ENCODE results near the gene COX6A2.

The COX6A2 gene

DNA sequence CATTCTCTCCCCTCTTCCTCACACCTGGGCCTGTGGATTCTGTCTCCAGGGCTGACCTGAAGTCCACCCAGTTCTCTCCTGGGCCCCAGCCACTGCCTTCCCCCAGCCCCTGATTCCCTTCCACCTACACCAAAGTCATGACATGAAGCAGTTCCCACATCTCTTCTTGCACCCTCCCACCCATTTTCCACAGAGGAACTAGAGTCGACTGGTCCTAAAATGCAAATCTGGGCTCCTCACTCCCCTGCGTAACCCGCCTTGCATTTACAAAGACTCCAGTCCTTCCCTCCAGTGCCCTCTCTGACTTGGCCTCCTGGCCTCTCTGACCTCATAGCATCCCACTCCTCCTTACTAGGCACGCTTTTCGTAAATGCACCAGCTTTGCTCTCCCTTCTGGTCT, 14.8 kb downstream of the COX6A2 start:
- DNase-seq, result no peak
- H3K4me3 ChIP-seq (ENCODE audit: low read depth, low read length), result no peak overlapping the region
- H3K36me3 ChIP-seq, result no peaks in the 10 kb centered on the region
- TF ChIP-seq, protein P1, sequence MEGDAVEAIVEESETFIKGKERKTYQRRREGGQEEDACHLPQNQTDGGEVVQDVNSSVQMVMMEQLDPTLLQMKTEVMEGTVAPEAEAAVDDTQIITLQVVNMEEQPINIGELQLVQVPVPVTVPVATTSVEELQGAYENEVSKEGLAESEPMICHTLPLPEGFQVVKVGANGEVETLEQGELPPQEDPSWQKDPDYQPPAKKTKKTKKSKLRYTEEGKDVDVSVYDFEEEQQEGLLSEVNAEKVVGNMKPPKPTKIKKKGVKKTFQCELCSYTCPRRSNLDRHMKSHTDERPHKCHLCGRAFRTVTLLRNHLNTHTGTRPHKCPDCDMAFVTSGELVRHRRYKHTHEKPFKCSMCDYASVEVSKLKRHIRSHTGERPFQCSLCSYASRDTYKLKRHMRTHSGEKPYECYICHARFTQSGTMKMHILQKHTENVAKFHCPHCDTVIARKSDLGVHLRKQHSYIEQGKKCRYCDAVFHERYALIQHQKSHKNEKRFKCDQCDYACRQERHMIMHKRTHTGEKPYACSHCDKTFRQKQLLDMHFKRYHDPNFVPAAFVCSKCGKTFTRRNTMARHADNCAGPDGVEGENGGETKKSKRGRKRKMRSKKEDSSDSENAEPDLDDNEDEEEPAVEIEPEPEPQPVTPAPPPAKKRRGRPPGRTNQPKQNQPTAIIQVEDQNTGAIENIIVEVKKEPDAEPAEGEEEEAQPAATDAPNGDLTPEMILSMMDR (IDR thresholded peaks at IDR 0.05; ENCODE audit: low read depth, low read length), result no peak
- H3K4me1 ChIP-seq, result no peaks in the 10 kb centered on the region
- H3K9me3 ChIP-seq, result no peaks in the 10 kb centered on the region
- H3K27me3 ChIP-seq, result no peaks in the 10 kb centered on the region

DNA sequence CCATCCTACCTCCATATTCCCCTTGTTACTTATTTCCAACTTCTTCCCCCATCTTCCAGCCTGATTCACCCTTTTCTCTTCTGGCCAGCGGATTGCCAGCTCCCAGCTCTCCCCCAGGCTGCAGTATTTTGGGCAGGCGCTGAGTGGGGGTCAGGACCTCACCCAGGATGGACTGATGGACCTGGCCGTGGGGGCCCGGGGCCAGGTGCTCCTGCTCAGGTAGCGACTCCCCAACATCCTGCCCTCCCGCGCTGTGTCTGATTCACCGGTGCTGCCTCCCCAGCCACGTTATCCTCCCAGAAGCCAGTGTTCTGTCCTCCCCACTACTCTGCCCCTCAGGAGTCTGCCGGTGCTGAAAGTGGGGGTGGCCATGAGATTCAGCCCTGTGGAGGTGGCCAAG, 15.4 kb downstream of the COX6A2 start:
- Histone ChIP-seq H3K4me1 (no peaks in the 10 kb centered on the region), H3K9me3 (no peaks in the 10 kb centered on the region), H3K27me3 (no peaks in the 10 kb centered on the region), H3K36me3 (no peaks in the 10 kb centered on the region), H3K4me3 (ENCODE audit: low read depth, low read length) (no peak overlapping the region)
- TF ChIP-seq, protein P1 (IDR thresholded peaks at IDR 0.05; ENCODE audit: low read depth, low read length), result no peak
- DNase-seq, result no peak

DNA sequence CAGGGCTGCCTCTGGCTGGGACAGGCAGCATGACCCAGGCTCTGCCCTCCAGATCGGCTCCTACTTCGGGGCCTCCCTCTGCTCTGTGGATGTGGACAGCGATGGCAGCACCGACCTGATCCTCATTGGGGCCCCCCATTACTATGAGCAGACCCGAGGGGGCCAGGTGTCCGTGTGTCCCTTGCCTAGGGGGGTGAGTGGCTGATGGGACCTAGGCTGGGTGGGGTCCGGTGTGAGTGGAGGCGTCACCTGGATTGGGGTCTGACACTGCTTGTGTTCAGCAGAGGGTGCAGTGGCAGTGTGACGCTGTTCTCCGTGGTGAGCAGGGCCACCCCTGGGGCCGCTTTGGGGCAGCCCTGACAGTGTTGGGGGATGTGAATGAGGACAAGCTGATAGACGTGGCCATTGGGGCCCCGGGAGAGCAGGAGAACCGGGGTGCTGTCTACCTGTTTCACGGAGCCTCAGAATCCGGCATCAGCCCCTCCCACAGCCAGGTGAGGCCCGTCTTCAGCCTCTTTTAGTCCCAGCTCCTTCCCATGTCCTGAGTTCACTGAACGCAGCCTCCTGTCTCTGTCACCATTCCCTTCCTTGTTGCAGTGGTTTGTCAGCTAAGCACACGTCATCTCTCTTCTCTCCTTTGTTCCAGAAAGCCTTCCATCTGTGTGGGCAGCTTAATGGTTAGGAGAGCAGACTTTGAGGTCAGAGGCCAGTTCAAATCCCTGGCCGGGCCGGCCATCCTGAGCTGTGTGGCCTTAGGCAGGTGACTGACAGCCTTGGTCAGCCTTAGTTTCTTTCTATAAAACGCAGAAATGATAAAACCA, 16.9 kb downstream of the COX6A2 start:
- Histone ChIP-seq H3K9me3 (no peaks in the 10 kb centered on the region), H3K27me3 (no peaks in the 10 kb centered on the region; the same call in 1 of the 2 replicates), H3K4me1 (no peaks in the 10 kb centered on the region), H3K4me3 (ENCODE audit: low read depth, low read length) (no peak overlapping the region), H3K36me3 (no peaks in the 10 kb centered on the region)
- no peak for DNase-seq
- TF ChIP-seq, protein P1 (IDR thresholded peaks at IDR 0.05; ENCODE audit: low read depth, low read length), result no peak

DNA sequence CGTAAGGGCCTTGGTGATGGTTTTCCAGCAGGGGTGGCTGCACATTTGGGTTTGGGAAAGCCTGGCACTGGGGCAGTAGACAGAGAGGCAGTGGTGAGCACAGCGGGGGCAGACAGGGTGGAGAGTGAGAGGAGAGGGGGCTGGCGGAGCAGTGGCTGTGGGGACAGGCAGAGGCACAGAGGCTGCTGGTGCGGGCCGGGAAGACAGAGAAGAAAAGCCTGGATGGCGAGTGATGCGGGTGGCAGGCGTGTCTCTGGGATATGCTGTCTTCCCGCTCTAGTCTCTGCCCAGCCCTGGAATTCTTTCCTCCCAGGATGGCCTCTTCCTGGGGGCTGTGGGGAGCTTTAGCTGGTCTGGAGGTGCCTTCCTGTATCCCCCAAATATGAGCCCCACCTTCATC, 18.1 kb downstream of the COX6A2 start:
- Histone ChIP-seq H3K9me3 (no peaks in the 10 kb centered on the region), H3K4me3 (ENCODE audit: low read depth, low read length) (no peak overlapping the region), H3K4me1 (no peaks in the 10 kb centered on the region), H3K36me3 (no peaks in the 10 kb centered on the region), H3K27me3 (no peaks in the 10 kb centered on the region; the same call in 1 of the 2 replicates)
- TF ChIP-seq, protein P1 (IDR thresholded peaks at IDR 0.05; ENCODE audit: low read depth, low read length), result no peak
- DNase-seq, result no peak

DNA sequence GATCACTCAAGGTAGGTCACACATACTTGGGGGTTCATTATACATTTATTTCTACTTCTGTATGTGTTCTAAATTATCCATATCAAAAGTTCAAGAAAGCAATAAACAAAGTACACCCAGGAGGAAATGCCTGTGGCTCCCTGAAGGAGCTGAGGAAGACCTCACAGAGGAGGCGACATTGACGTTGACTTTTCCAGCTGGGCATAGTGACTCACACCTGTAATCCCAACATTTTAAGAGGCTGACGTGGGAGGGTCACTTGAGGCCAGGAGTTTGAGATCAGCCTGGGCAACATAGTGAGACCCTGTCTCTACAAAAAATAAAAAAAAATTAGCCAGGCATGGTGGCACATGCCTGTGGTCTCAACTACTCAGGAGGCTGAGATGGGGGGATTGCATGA, 18.7 kb downstream of the COX6A2 start:
- H3K27me3 ChIP-seq, result no peaks in the 10 kb centered on the region; the same call in 1 of the 2 replicates
- TF ChIP-seq, protein P1 (IDR thresholded peaks at IDR 0.05; ENCODE audit: low read depth, low read length), result no peak
- H3K4me1 ChIP-seq, result no peaks in the 10 kb centered on the region
- no peaks in the 10 kb centered on the region for H3K9me3 ChIP-seq
- no peak for DNase-seq
- no peaks in the 10 kb centered on the region for H3K36me3 ChIP-seq
- H3K4me3 ChIP-seq (ENCODE audit: low read depth, low read length), result no peak overlapping the region

DNA sequence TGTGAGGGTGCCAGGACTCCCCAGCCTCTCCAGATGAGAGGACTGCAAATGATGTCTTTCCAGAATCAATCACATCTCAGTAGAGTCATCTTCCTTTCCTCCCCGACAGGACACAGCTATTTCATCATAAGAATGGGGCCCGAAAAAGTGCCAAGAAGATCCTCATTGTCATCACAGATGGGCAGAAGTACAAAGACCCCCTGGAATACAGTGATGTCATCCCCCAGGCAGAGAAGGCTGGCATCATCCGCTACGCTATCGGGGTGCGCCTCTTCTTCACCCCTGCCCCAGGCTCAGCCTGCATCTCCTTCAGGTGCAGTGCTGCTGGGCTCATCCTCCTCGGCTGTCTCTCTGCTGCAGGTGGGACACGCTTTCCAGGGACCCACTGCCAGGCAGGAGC, 20.8 kb downstream of the COX6A2 start:
- DNase-seq, result no peak
- TF ChIP-seq, protein P1 (IDR thresholded peaks at IDR 0.05; ENCODE audit: low read depth, low read length), result no peak
- no peaks in the 10 kb centered on the region for H3K9me3 ChIP-seq
- H3K36me3 ChIP-seq, result no peaks in the 10 kb centered on the region
- no peaks in the 10 kb centered on the region; the same call in 1 of the 2 replicates for H3K27me3 ChIP-seq
- H3K4me1 ChIP-seq, result no peaks in the 10 kb centered on the region
- H3K4me3 ChIP-seq (ENCODE audit: low read depth, low read length), result no peak overlapping the region
